ENCODE data around the gene RBM28.
"Not testable (repeated sequence)": the region's sequence is repeated elsewhere in the genome, so short reads cannot be mapped to it uniquely, and the experiment has no call there.

The RBM28 gene

GRCh38 chr7:128307061-128307460 lies 36.6 kb downstream of the RBM28 start:
- no peak for DNase-seq (ENCODE audit: low read depth)
- H3K4me3 ChIP-seq (ENCODE audit: low read depth, low read length): no peak overlapping the region
- TF ChIP-seq CTCF (IDR thresholded peaks at IDR 0.05; ENCODE audit: low read depth, low read length): no peak

- DNase-seq (ENCODE audit: low read depth): no peak
- H3K4me3 ChIP-seq (ENCODE audit: low read depth, low read length): no peak overlapping the region
- no peak for TF ChIP-seq POLR2A (IDR thresholded peaks at IDR 0.05; ENCODE audit: extremely low read depth, insufficient read length)
- no peak for TF ChIP-seq MYC (IDR thresholded peaks at IDR 0.05; ENCODE audit: low read depth, low read length)
- TF ChIP-seq MAX (IDR thresholded peaks at IDR 0.05; ENCODE audit: low read depth, low read length): no peak
- TF ChIP-seq CTCF (IDR thresholded peaks at IDR 0.05; ENCODE audit: low read depth, low read length): no peak
Observed at GRCh38 chr7:128304212-128304611, 39.5 kb downstream of the RBM28 start.

GRCh38 chr7:128303643-128304042 lies 40.1 kb downstream of the RBM28 start:
- DNase-seq (ENCODE audit: low read depth): no peak
- H3K4me3 ChIP-seq (ENCODE audit: low read depth, low read length): no peak overlapping the region
- no peak for TF ChIP-seq POLR2A (IDR thresholded peaks at IDR 0.05; ENCODE audit: extremely low read depth, insufficient read length)
- TF ChIP-seq CTCF (IDR thresholded peaks at IDR 0.05; ENCODE audit: low read depth, low read length): no peak
- TF ChIP-seq MAX (IDR thresholded peaks at IDR 0.05; ENCODE audit: low read depth, low read length): no peak
- TF ChIP-seq MYC (IDR thresholded peaks at IDR 0.05; ENCODE audit: low read depth, low read length): no peak

GRCh38 chr7:128303133-128303532 lies 40.6 kb downstream of the RBM28 start:
- TF ChIP-seq MYC (IDR thresholded peaks at IDR 0.05; ENCODE audit: low read depth, low read length): no peak
- TF ChIP-seq CTCF (IDR thresholded peaks at IDR 0.05; ENCODE audit: low read depth, low read length): no peak
- no peak for TF ChIP-seq MAX (IDR thresholded peaks at IDR 0.05; ENCODE audit: low read depth, low read length)
- TF ChIP-seq POLR2A (IDR thresholded peaks at IDR 0.05; ENCODE audit: extremely low read depth, insufficient read length): no peak
- no peak overlapping the region for H3K4me3 ChIP-seq (ENCODE audit: low read depth, low read length)
- DNase-seq (ENCODE audit: low read depth): no peak

- H3K4me3 ChIP-seq (ENCODE audit: low read depth, low read length): no peak overlapping the region
- DNase-seq (ENCODE audit: low read depth): no peak
- TF ChIP-seq CTCF (IDR thresholded peaks at IDR 0.05; ENCODE audit: low read depth, low read length) (no peak), MAX (IDR thresholded peaks at IDR 0.05; ENCODE audit: low read depth, low read length) (no peak), POLR2A (IDR thresholded peaks at IDR 0.05; ENCODE audit: extremely low read depth, insufficient read length) (no peak), MYC (IDR thresholded peaks at IDR 0.05; ENCODE audit: low read depth, low read length) (no peak)
Observed at GRCh38 chr7:128302139-128302538, 41.6 kb downstream of the RBM28 start.

- no peak for DNase-seq (ENCODE audit: low read depth)
- no peak overlapping the region for H3K4me3 ChIP-seq (ENCODE audit: low read depth, low read length)
- no peak for TF ChIP-seq MAX (IDR thresholded peaks at IDR 0.05; ENCODE audit: low read depth, low read length)
- no peak for TF ChIP-seq CTCF (IDR thresholded peaks at IDR 0.05; ENCODE audit: low read depth, low read length)
- TF ChIP-seq POLR2A (IDR thresholded peaks at IDR 0.05; ENCODE audit: extremely low read depth, insufficient read length): no peak
- no peak for TF ChIP-seq MYC (IDR thresholded peaks at IDR 0.05; ENCODE audit: low read depth, low read length)
Observed at GRCh38 chr7:128299109-128299607, 44.5 kb downstream of the RBM28 start.

GRCh38 chr7:128298004-128298403 lies 45.7 kb downstream of the RBM28 start:
- not testable (repeated sequence) for DNase-seq (ENCODE audit: low read depth); H3K4me3 ChIP-seq (ENCODE audit: low read depth, low read length)

Data from NB4 (cell line).